Erythroblast (primary cell): ENCODE measurements around the gene NTM.

Experiments
- GATA1 ChIP-seq: IDR thresholded peaks from 2 replicates; pipeline ENCODE4 v1.6.1; 2011; ENCODE audit warnings: low read depth, mild to moderate bottlenecking, control low read depth, low read length, moderate library complexity
- POLR2A ChIP-seq: IDR thresholded peaks from 2 replicates; pipeline ENCODE4 v1.6.1; 2011; ENCODE audit warnings: mild to moderate bottlenecking, low read length

DNA sequence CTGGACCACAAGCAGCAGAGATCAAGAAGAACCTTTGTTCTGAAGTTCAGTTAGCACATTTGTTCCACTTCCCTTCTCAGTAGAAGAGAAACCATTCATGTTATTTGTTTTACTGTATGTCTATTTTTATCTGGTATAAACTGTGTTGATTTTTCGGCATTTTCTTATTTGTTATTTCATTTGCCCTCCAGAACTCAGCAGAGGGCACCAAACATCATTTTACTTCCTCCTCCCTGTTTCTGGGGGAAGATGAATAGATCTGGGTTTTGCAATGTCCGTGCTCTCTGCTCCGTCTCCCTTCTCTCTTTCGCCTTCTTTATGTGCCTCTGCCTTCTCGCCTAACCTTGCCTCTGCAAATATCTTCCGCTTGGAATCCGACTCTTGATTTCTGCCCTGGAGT is 366.9 kb downstream of the NTM start:
- TF ChIP-seq POLR2A (no peak), GATA1 (no peak)
